ENCODE measurements around the gene GID8. TPM values are rescaled to one million over a fixed set of nuclear protein-coding genes. Genes with fewer than 3 reads are reported as not detected.

Gene GID8
- total and polyA plus RNA-seq, 8 donors = 10.8 to 39.3 (median 15.5) TPM

DNA sequence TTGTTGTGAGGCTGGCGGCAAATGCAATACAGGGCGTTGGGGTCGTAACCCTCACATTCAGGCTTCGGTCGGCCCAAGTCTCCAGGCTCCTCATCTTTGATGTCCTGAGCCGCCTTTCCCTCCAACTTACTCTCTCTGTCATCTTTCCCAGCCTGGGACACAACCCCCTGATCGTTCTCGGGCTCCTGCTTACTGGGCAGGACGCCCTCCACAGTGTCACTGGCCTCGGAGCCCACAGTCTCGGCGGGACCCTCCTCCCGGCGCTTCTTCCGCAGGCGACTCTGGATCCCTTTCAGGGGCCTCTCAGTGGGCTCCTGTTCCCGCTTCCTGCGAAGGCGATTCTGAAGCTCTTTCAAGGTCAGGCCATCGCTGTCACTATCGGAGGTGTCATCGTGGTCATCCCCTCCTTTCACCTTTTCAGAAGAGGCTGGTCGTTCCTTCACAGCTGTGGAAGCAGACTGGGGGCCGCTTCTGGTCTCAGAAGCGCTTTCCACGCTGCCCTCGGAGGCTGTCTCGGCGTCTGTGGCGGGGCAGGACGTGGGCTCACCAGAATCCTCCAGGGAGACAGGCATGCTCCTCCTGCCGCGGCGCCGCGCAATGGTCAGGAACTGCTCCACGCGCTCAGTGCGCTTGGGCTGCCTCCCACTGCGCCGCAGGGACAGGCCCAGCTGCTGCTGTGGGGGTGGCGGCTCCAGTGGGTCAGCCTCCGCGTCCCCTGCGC is 27.0 kb upstream of the GID8 start:
- Histone ChIP-seq H3K4me1 (peaks cover 21 to 46% (median 44%) of the 10 kb centered on the region in 4 donors), H3K27ac (no peak overlapping the region), H3K9me3 (no peaks in the 10 kb centered on the region), H3K36me3 (peaks cover 68 to 82% (median 76%) of the 10 kb centered on the region in 4 donors), H3K4me3 (no peak overlapping the region), H3K27me3 (no peaks in the 10 kb centered on the region)
- TF ChIP-seq POLR2AphosphoS5 (IDR thresholded peaks at IDR 0.05) = no peak
- TF ChIP-seq, protein P1, sequence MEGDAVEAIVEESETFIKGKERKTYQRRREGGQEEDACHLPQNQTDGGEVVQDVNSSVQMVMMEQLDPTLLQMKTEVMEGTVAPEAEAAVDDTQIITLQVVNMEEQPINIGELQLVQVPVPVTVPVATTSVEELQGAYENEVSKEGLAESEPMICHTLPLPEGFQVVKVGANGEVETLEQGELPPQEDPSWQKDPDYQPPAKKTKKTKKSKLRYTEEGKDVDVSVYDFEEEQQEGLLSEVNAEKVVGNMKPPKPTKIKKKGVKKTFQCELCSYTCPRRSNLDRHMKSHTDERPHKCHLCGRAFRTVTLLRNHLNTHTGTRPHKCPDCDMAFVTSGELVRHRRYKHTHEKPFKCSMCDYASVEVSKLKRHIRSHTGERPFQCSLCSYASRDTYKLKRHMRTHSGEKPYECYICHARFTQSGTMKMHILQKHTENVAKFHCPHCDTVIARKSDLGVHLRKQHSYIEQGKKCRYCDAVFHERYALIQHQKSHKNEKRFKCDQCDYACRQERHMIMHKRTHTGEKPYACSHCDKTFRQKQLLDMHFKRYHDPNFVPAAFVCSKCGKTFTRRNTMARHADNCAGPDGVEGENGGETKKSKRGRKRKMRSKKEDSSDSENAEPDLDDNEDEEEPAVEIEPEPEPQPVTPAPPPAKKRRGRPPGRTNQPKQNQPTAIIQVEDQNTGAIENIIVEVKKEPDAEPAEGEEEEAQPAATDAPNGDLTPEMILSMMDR (IDR thresholded peaks at IDR 0.05) = no peak
- TF ChIP-seq POLR2A (IDR thresholded peaks at IDR 0.05) = no peak
- TF ChIP-seq EP300 (IDR thresholded peaks at IDR 0.05) = no peak
- 95 to 96% (median 96%) methylated on average over 45 of the region's 45 CpGs for WGBS, 5 donors
- no peak for DNase-seq
- intact Hi-C loops (cut with DNase I; ENCODE audit: low total_unique reads) = no loop called here

DNA sequence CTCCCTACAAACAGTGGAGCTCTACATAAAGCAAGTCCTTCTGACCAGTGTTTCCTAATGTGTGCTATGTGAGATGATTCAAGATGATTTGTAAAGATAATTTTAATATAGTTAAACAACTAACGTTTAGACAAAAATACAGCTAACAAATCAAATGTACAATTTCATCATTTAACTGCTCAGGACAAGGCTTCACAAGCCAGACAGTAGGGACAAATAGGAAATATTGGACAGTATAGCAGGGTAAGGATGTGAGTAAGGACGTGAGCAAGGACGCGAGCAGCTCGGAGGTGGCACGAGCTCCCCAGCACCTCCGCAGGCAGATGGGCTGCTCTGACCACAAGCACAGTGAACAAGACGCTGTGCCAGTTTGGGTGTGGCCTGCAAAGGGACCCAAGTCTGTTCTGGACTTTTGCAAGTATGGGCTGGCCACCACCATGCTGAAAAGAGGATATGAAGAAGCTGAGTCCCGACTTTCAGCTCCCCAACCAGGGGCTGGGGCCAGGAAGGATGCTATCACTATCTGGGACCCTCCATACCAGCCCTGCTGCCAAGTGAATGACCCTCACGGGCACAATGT is 26.2 kb upstream of the GID8 start:
- H3K36me3 ChIP-seq = peaks cover 60 to 74% (median 67%) of the 10 kb centered on the region in 4 donors
- H3K4me3 ChIP-seq = no peak overlapping the region
- no peak for TF ChIP-seq POLR2AphosphoS5 (IDR thresholded peaks at IDR 0.05)
- TF ChIP-seq, protein P1 (IDR thresholded peaks at IDR 0.05) = no peak
- TF ChIP-seq EP300 (IDR thresholded peaks at IDR 0.05) = no peak
- H3K9me3 ChIP-seq = no peaks in the 10 kb centered on the region
- intact Hi-C loops (cut with DNase I; ENCODE audit: low total_unique reads) = no loop called here
- WGBS, 5 donors = 77 to 84% (median 82%) methylated on average over 10 of the region's 10 CpGs
- DNase-seq = no peak
- no peak overlapping the region for H3K27ac ChIP-seq
- peaks cover 25 to 55% (median 51%) of the 10 kb centered on the region in 4 donors for H3K4me1 ChIP-seq
- no peaks in the 10 kb centered on the region for H3K27me3 ChIP-seq

DNA sequence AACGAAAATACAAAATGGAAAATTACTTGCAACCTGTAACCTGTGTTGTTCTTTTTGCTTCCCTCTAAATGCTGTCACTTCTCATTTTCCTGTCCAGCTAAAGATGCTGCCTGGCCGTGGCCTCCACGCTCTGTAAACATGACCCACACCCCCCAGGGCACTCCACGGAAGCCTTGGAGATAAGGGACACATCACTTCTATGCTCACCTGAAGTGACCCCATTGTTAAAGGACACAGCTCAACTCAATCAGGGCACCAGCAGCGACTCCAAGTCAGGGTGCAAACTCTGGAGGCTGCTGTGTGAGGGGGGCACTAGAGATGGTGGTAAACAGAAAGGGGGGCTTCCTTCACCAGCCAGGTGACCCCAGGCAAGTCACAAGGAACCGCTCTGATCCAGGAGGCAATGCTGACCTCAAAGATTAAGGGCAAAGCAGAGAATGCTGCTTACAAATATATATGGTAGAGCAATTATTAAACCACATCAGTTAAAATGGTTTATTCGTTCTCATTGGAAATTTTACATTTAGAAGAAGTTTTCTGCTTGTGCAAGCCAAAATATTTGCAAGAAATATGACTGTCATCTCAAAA is 24.8 kb upstream of the GID8 start:
- Histone ChIP-seq H3K36me3 (peaks cover 48 to 60% (median 54%) of the 10 kb centered on the region in 4 donors), H3K9me3 (no peaks in the 10 kb centered on the region), H3K4me3 (no peak overlapping the region), H3K4me1 (peaks cover 36 to 68% (median 57%) of the 10 kb centered on the region in 4 donors), H3K27ac (no peak overlapping the region), H3K27me3 (no peaks in the 10 kb centered on the region)
- DNase-seq = no peak
- WGBS, 5 donors = 60 to 74% (median 71%) methylated on average over 6 to 7 of the region's 7 CpGs
- TF ChIP-seq POLR2AphosphoS5 (IDR thresholded peaks at IDR 0.05) (no peak), EP300 (IDR thresholded peaks at IDR 0.05) (no peak)
- intact Hi-C loops (cut with DNase I; ENCODE audit: low total_unique reads) = no loop called here

DNA sequence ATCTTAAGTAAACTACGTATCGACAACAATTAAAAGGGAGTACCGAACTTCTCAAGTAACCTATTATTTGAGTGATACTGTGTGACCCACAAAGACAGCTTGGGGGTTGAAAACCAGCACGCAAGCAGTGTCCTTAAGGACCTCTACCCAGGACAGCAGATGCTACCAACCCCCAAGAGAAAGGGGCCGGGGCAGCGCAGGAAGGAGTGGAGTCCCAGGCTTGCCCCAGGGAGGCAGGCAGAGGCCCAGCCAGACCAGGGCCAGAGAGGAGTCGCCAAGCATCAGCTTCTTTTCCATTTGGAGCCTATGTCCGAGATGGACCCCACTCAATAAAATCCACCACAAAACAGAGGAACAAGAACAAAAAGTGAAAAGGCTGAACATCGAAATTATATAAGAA is 23.5 kb upstream of the GID8 start:
- H3K9me3 ChIP-seq = no peaks in the 10 kb centered on the region
- no peak overlapping the region for H3K27ac ChIP-seq
- H3K36me3 ChIP-seq = peaks cover 35 to 47% (median 41%) of the 10 kb centered on the region in 4 donors

More for the DNA sequence above, 23.5 kb upstream of the GID8 start:
- no peaks in the 10 kb centered on the region for H3K27me3 ChIP-seq
- H3K4me1 ChIP-seq = peaks cover 49 to 71% (median 66%) of the 10 kb centered on the region in 4 donors
- TF ChIP-seq, protein P1 (IDR thresholded peaks at IDR 0.05) = no peak
- no peak for TF ChIP-seq EP300 (IDR thresholded peaks at IDR 0.05)
- no peak for TF ChIP-seq POLR2A (IDR thresholded peaks at IDR 0.05)
- TF ChIP-seq POLR2AphosphoS5 (IDR thresholded peaks at IDR 0.05) = no peak
- no peak for DNase-seq
- intact Hi-C loops (cut with DNase I; ENCODE audit: low total_unique reads) = no loop called here
- 54 to 71% (median 61%) methylated on average over 9 of the region's 9 CpGs for WGBS, 5 donors
- H3K4me3 ChIP-seq = no peak overlapping the region
